ENCODE data around the gene FOXK1. TPM values are rescaled to one million over a fixed set of nuclear protein-coding genes. Genes with fewer than 3 reads are reported as not detected.
A peak's percentile ranks its signal among the peaks of the same experiment; 100 is the strongest.

FOXK1 gene
- total RNA-seq, 2 experiments from 2014 or later: 32.0 to 36.2 TPM

DNA sequence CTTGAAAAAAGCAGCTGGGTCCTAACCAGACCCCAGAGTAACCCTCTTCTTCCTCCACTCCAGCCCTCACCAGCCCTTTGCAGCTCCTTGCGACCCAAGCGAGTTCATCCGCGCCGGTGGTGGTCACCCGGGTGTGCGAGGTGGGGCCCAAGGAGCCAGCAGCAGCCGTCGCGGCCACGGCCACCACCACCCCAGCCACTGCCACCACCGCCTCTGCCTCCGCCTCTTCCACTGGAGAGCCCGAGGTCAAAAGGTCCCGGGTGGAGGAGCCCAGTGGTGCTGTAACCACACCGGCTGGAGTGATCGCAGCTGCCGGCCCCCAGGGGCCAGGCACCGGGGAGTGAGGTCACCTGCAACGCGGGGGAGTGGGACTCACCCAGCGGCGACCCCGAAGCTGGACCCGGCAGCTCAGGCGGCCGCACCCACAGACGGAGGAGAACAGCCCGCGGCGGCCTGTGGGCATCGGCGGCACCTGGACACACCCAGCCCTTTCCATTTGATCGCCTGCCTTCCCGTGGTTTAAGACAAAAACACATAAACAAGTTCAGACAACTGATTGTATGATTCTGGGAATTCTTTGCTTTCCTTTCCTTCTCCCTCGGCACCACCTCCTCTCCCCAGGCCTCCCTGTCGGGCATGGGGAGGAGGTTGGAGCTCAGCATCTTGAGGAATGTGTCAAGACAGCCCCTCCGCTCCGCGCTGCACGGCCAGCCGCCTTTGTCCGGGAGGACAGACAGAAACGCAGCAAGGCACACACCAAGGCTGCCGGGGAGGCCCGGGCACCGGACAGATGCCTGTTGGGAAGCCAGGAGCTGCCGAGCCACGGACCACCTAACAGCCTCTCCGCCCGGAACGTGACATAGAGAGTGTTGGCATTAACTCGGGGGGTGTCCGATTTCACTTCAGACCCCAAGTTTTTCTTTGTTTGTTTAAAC is 80.3 kb downstream of the FOXK1 start:
- Mint-ChIP-seq H3K4me3 (no peak overlapping the region), H3K4me1 (no peaks in the 10 kb centered on the region), H3K27ac (no peak overlapping the region), H3K36me3 (ENCODE audit: low read depth) (peaks cover 19% of the 10 kb centered on the region), H3K9me3 (no peaks in the 10 kb centered on the region), H3K27me3 (no peaks in the 10 kb centered on the region)
- CTCF ChIA-PET: interaction anchor here (1.8 kb wide), 1 partner anchor 16 kb away, joined by 4 read pairs; no protein-coding TSS in a partner anchor
- POLR2A ChIA-PET: no interaction called here
- DNase-seq: no peak

DNA sequence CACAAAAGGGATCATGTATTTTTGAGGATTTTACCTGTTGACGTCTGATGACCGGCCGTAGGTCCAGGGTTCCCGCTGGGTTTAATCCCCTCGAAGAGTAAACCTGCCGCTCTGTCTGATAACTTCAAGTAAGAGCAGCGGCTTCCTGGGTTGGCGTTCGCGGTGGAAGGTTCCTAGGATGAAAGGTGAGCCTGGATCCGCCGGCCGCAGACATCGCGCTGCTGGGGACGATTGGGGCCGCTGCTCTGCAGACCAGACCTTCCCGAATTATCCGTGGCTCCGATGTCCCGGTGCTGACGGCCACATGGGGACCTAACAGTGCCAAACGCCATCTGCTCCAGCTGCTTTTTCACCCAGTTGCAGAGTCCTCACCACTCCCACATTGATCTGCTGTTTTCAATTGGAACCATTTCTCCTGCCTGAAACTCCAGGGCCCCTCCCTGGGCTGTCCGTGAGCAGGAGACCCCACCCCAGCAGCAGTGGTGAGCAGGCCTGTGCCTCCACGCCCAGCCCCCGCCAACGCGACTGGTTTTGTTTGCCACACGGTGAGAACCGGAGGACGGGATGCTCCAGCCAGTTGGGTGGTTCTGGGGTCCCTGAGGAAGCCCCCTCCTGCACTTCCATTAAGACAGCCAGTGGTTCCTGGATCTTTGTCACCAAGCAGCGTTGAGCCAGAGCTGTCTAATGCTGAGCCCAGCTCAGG is 81.1 kb downstream of the FOXK1 start:
- no peak for DNase-seq
- ChIA-PET POLR2A (no interaction called here), CTCF (no interaction called here)
- H3K4me1 Mint-ChIP-seq: no peaks in the 10 kb centered on the region
- no peaks in the 10 kb centered on the region for H3K9me3 Mint-ChIP-seq
- H3K36me3 Mint-ChIP-seq (ENCODE audit: low read depth): peaks cover 19% of the 10 kb centered on the region
- no peak overlapping the region for H3K4me3 Mint-ChIP-seq
- no peaks in the 10 kb centered on the region for H3K27me3 Mint-ChIP-seq
- no peak overlapping the region for H3K27ac Mint-ChIP-seq

DNA sequence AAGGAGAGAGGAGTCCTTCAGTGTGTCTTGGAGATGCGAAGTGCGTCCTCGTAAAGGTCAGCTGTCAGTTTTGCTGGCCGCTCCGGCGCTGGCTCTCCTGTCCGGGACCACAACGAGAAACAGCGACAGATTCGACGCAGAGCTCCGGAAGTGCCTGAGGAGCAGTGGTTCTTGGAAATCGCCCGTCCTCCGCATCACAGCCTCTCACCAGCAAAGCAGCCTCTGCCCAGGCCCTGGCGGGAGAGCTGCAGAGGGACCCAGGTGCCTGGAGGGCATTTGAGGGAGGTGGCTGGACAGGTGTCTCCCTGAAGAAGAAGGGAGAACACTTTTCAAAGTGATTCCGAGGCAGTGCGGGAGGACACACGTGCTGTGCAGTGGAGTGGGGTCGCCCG is 81.7 kb downstream of the FOXK1 start:
- no peak for DNase-seq
- no peaks in the 10 kb centered on the region for H3K27me3 Mint-ChIP-seq
- POLR2A ChIA-PET: no interaction called here

DNA sequence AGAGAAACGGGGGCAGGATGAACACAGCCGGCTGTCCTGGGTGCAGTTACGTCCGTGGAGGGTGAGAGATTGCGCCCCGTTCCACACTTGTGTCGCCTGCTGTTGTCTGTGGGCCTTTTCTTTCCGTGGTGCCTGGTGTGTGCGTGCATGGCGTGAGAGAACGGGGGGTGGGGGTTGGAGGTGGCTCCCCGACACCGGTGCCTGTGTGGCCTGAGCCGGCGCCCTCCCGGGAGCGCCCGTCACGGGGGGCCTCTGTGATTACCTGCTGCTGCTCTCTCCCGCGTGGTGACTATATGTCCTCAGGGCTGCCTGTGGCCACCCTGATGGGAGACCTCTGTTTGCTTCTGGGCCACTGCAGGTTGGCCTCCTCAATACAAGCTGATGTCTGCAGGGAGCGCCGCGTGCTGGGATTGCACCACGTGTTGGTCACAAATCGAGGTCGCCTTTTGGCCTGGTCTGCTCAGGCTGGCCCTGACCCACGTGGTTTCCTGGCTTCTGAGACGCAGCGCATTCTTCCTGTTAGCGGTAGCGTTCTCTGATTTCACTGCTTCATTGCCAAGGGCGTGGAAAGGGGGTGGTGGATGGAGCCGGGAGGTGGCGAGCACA is 82.4 kb downstream of the FOXK1 start:
- Mint-ChIP-seq H3K27ac (no peak overlapping the region), H3K9me3 (no peaks in the 10 kb centered on the region), H3K36me3 (ENCODE audit: low read depth) (peaks cover 19% of the 10 kb centered on the region), H3K4me3 (no peak overlapping the region), H3K27me3 (no peaks in the 10 kb centered on the region), H3K4me1 (no peaks in the 10 kb centered on the region)
- CTCF ChIA-PET: no interaction called here
- DNase-seq: no peak
- POLR2A ChIA-PET: no interaction called here

More for the DNA sequence above, 81.7 kb downstream of the FOXK1 start:
- Mint-ChIP-seq H3K27ac (no peak overlapping the region), H3K9me3 (no peaks in the 10 kb centered on the region), H3K4me3 (no peak overlapping the region), H3K36me3 (ENCODE audit: low read depth) (peaks cover 19% of the 10 kb centered on the region), H3K4me1 (no peaks in the 10 kb centered on the region)
- CTCF ChIA-PET: no interaction called here

DNA sequence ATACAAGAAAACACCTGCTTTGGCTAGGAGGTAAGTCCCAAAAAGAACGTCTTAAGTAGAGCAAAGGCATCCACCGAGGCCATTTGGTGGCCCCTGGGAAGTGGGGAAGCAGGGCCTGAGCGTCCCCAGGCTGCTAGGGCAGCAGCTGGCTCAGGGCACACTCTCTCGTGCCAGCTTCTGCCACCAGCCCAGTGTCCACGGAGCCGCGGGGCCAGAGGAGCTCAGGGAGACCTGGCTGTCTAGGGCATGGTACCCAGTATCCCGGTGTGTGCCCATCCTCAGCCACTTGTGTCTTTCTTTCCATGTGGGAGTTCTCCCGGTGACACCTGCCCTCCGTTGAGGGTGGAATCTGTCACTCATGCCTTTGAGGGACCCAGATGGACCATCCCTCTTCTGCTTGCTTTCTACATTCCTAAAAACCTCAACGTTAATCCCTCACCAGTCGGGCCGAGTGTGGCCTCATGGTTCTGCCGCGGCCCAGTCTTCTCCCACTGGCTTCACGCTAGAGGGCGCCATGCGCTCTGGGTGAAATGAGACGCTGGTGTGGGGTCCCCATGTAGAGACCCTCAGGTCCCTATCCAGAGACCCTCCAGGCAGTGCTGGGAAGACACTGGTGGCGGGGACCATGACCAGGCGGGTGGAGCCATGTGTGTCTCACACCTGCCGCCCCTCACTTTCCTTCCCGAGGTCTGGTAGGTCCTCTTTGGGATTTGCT is 83.8 kb downstream of the FOXK1 start:
- CTCF ChIA-PET: no interaction called here
- Mint-ChIP-seq H3K27me3 (no peaks in the 10 kb centered on the region), H3K36me3 (ENCODE audit: low read depth) (peaks cover 13% of the 10 kb centered on the region), H3K4me3 (no peak overlapping the region), H3K9me3 (no peaks in the 10 kb centered on the region), H3K27ac (no peak overlapping the region), H3K4me1 (no peaks in the 10 kb centered on the region)
- POLR2A ChIA-PET: no interaction called here
- DNase-seq: no peak

DNA sequence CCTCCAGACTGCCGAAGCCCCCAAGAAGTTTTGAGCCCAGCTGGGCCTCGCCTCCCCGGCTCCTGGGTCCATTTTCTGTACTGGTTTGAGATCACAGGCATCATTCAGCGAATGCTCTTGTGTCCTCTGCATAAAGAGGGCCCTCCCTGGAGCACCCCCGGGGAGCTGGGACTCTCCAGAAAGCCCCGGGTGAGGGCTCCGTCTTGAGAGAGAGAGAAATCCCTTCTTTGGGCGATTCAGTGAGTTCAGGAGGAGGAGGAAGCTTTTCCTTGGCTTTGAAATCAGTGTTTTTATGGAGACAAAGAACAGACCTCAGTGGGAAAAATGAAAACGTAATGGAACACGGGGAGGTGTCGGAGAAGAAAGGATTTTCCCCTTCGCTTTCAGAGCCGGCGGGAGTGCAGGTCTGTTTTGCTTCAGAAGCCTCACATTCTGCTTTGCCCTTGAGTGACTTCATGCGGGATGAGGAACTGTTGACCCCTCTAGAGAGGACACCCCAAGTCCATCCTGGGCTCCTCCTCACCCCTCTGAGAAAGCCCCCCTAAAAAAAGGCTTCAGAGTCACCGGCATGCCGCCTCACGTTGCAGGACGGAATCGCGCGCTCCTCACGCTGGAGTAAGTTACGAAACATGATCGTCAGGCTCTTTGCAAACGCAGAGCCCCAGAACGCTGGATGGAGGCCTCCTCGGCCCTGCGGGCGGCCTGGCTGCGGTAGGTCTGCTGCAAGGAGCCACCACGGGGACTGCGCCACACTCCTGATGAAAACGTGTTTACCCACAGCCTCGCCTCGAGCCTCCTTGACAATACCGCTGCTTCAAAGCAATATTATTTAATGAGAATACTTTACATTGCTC is 84.8 kb downstream of the FOXK1 start:
- DNase-seq: no peak
- H3K4me3 Mint-ChIP-seq: no peak overlapping the region
- ChIA-PET POLR2A (no interaction called here), CTCF (no interaction called here)
- H3K36me3 Mint-ChIP-seq (ENCODE audit: low read depth): peaks cover 4% of the 10 kb centered on the region
- no peaks in the 10 kb centered on the region for H3K4me1 Mint-ChIP-seq
- H3K27me3 Mint-ChIP-seq: no peaks in the 10 kb centered on the region
- no peaks in the 10 kb centered on the region for H3K9me3 Mint-ChIP-seq
- H3K27ac Mint-ChIP-seq: no peak overlapping the region

DNA sequence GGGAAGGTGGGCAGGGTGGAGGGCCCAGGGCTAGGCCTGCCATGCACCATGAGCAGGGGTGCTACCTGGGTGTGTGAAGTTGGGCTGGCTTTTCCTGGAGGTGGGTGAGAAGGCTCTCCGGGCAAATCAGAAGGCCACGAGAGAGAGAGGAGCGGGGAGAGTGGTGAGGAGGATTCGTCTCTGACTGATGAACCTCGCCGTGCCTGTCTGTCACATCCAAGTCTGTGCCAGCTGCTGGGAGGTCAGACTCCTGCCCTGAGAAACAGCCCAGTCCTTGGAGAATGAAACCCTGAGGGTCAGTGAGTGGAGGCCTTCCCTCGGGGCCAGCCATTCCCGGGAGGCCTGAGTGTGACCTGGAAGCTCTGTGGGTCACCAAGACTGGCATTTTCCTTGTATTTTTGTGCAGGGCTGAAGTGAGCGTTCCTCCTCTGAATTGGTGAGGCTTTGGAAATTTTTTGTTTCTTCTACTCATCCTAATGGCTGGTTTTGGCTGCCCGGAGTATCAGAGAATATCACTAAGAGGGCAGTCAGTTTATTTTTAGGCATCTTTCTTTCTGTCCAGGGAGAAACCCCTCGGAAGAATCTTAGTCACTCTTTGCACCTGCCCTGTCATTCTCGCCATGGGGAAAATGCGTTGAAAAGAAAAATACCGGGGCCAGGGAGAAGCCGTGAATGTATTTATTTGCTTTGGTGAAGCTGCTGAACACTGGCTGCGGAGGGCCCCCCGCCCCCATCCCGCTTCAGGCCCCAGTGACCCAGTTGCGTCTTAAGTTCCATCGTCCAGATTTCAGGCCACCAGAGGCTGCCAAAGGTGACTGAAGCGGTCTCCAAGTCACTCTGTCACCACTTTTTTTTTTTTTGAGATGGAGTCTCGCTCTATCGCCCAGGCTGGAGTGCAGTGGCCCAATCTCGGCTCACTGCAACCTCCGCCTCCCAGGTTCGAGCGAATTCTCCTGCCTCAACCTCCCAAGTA is 86.8 kb downstream of the FOXK1 start:
- Mint-ChIP-seq H3K9me3 (no peaks in the 10 kb centered on the region), H3K4me1 (peaks cover 5% of the 10 kb centered on the region), H3K4me3 (no peak overlapping the region), H3K27ac (no peak overlapping the region), H3K36me3 (ENCODE audit: low read depth) (no peaks in the 10 kb centered on the region), H3K27me3 (no peaks in the 10 kb centered on the region)
- ChIA-PET CTCF (no interaction called here), POLR2A (no interaction called here)
- no peak for DNase-seq

DNA sequence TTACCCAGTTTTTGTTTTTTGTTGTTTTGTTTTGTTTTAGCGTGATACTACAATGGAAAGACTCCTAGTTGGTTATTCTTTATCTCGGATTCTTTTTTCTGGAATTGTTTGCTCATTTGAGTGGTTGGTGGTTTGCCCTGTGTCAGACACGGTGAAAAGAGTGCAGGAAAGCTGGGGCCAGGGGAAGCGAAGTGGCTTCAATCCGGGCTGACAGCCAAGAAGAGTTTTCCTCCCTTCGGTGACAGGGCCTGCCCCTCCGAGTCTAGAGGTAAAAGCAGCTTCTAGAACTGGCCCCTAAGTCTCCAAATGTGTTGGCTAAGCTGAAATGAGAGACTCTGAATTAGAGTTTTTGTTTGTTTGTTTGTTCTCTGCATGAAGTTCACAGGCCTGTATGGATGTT is 87.7 kb downstream of the FOXK1 start:
- Mint-ChIP-seq H3K4me1 (peaks cover 14% of the 10 kb centered on the region), H3K4me3 (no peak overlapping the region), H3K27ac (no peak overlapping the region), H3K36me3 (ENCODE audit: low read depth) (no peaks in the 10 kb centered on the region), H3K9me3 (no peaks in the 10 kb centered on the region), H3K27me3 (no peaks in the 10 kb centered on the region)
- POLR2A ChIA-PET: no interaction called here
- DNase-seq: no peak
- CTCF ChIA-PET: no interaction called here

DNA sequence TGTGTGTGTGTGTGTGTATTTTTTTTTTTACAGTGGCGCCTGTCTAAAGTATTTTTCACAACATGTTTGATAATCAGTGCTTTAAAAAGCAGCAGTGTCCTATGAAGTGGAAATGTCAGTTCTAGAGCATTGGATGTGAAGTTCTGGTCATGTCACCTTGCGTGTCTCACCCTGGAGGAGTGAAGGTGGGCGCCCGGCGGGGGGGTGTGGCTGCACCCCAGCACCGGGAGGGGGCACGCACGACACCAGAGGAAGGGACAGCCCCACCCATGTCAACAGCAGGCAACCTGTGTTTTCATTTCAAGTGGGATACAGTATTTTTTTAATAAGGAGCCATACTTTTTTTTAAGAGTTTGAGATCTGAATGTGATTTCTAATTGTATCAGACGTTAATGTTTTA is 88.8 kb downstream of the FOXK1 start:
- CTCF ChIA-PET: no interaction called here
- DNase-seq: no peak
- POLR2A ChIA-PET: no interaction called here
- Mint-ChIP-seq H3K36me3 (ENCODE audit: low read depth) (peaks cover 5% of the 10 kb centered on the region), H3K27ac (peak overlapping the region; percentile 25), H3K4me1 (peaks cover 20% of the 10 kb centered on the region), H3K27me3 (no peaks in the 10 kb centered on the region), H3K4me3 (no peak overlapping the region), H3K9me3 (no peaks in the 10 kb centered on the region)

DNA sequence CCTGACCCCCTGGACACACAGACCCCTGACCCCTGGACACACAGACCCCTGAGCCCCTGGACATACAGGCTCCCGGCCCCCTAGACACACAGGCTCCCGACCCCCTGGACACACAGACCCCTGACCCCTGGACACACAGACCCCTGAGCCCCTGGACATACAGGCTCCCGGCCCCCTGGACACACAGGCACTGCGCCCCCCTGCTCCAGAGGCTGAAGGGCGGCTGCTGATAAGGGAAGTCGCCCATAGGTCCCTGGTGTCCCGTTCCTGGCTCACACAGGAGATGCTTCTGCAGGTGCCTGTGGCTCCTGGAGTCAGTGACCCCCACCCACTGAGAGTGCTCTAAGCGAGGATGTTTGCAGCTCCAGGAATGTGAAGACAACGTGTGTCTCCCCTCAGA is 89.6 kb downstream of the FOXK1 start:
- Mint-ChIP-seq H3K27ac (no peak overlapping the region), H3K4me1 (peaks cover 25% of the 10 kb centered on the region), H3K36me3 (ENCODE audit: low read depth) (peaks cover 8% of the 10 kb centered on the region), H3K9me3 (no peaks in the 10 kb centered on the region), H3K4me3 (no peak overlapping the region), H3K27me3 (no peaks in the 10 kb centered on the region)
- ChIA-PET POLR2A (no interaction called here), CTCF (no interaction called here)
- DNase-seq: no peak

DNA sequence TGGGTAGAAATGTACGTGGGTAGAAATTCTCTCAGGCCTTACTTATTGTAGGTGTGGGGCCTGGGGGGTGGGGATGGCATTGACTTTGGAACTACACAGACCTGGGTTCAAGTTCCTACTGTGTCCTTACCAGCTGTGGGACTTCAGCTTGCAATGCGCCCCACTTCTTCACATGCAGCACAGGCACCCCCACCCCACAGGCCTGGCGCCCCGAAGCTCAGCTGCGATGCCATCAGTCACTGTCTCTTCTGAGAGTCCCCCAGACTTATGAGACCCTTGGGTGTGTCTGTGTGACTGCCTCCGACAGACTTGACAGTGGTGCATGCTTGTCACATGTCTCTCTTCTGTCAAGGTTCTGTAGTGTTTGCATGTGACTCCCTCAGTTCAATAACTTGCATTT is 90.2 kb downstream of the FOXK1 start:
- peaks cover 11% of the 10 kb centered on the region for H3K36me3 Mint-ChIP-seq (ENCODE audit: low read depth)
- H3K4me3 Mint-ChIP-seq: no peak overlapping the region
- H3K4me1 Mint-ChIP-seq: peaks cover 29% of the 10 kb centered on the region
- ChIA-PET CTCF (no interaction called here), POLR2A (no interaction called here)
- H3K27ac Mint-ChIP-seq: no peak overlapping the region
- DNase-seq: no peak
- H3K9me3 Mint-ChIP-seq: no peaks in the 10 kb centered on the region
- no peaks in the 10 kb centered on the region for H3K27me3 Mint-ChIP-seq
